Panc1 (cell line): ENCODE data around the gene GRK3. TPM values are rescaled to one million over a fixed set of nuclear protein-coding genes. Genes with fewer than 3 reads are reported as not detected.

Experiments
- ATAC-seq: fragments of 200-7000 bp; cut with Tn5 transposase; 2 replicates; pipeline ENCODE4 v1.9.1; 2020; ENCODE audit warnings: mild to moderate bottlenecking, moderate library complexity
- BruUV-seq: library from RNA; stranded (reverse); fragments of 400-500 nt; replicated peaks from 2 replicates; lab custom pipeline; 2021; lab: Mats Ljungman, UMichigan
- CTCF ChIA-PET: fragments of 300-600 bp; sonication (Branson Sonifier 250); formaldehyde crosslinking; loops from one replicate; lab custom pipeline; 2022; ENCODE audit warnings: antibody characterized with exemption; lab: Charles Lee
- POLR2A ChIA-PET: fragments of 300-600 bp; sonication (Branson Sonifier 250); formaldehyde crosslinking; loops from one replicate; lab custom pipeline; 2022; ENCODE audit warnings: antibody characterized with exemption; lab: Charles Lee
- DNase-seq: peaks from one replicate; pipeline ENCODE4 v3.0.0-alpha.2; 2010; ENCODE audit warnings: low read depth, low spot score
- H3K27ac ChIP-seq: 2 replicates; pipeline ENCODE4 v1.5.1; 2011; ENCODE audit warnings: mild to moderate bottlenecking, low read length, inconsistent platforms
- H3K27me3 ChIP-seq: fragments of 200-500 bp; sonication (Bioruptor generic); 2 replicates; pipeline ENCODE4 v1.6.0; 2014; ENCODE audit warnings: low read length, inconsistent platforms; ENCODE audit not compliant: control insufficient read depth, insufficient read depth
- H3K36me3 ChIP-seq: fragments of 200-500 bp; sonication (Bioruptor generic); 2 replicates; pipeline ENCODE4 v1.5.1; 2014; ENCODE audit warnings: inconsistent platforms, mild to moderate bottlenecking, low read length, moderate library complexity; ENCODE audit not compliant: control insufficient read depth, insufficient read depth
- H3K4me1 ChIP-seq: 2 replicates; pipeline ENCODE4 v1.5.1; 2011; ENCODE audit warnings: inconsistent platforms, mild to moderate bottlenecking, low read length, moderate library complexity; ENCODE audit not compliant: control insufficient read depth, insufficient read depth
- H3K4me3 ChIP-seq, 2 experiments: 2 replicates each; pipeline ENCODE4 v1.5.1; 2011 to 2012; ENCODE audit warnings: low read depth in 2 of 2, low read length in 2 of 2, mild to moderate bottlenecking in 2 of 2, inconsistent platforms in 1 of 2, moderate library complexity in 1 of 2
- H3K9me3 ChIP-seq: fragments of 200-500 bp; sonication (Bioruptor generic); 2 replicates; pipeline ENCODE4 v1.5.1; 2014; ENCODE audit warnings: low read depth, mild to moderate bottlenecking, inconsistent platforms, low read length, moderate library complexity; ENCODE audit not compliant: control insufficient read depth, insufficient read depth
- POLR2AphosphoS5 ChIP-seq: IDR thresholded peaks from 2 replicates; pipeline ENCODE4 v1.6.1; 2012; ENCODE audit warnings: mild to moderate bottlenecking, low read depth, low read length, moderate library complexity
- SIN3A ChIP-seq: IDR thresholded peaks from 2 replicates; pipeline ENCODE4 v1.6.1; 2012; ENCODE audit warnings: low read depth, mild to moderate bottlenecking, low read length, moderate library complexity, borderline replicate concordance; ENCODE audit not compliant: insufficient read depth
- TCF7L2 ChIP-seq: IDR thresholded peaks from 2 replicates; pipeline ENCODE4 v1.6.1; 2011; ENCODE audit warnings: mild to moderate bottlenecking, low read depth, low read length, inconsistent platforms
- in situ Hi-C: cut with HindIII; loops from 2 replicates; pipeline ENCODE4 v1.10.0; 2016; ENCODE audit warnings: low sequenced_read_pairs, low pct_unique_long_range_greater_than_20kb
- intact Hi-C: fragments of 100-400 bp; cut with micrococcal nuclease; formaldehyde crosslinking; loops from one replicate; pipeline ENCODE4 v1.10.0; 2022; ENCODE audit not compliant: unreplicated experiment
- total RNA-seq: library from RNA; stranded (reverse); gene quantifications from one replicate; pipeline ENCODE4 v1.2.1, GENCODE V29; 2021; ENCODE audit not compliant: unreplicated experiment
- TF ChIP-seq, protein P1 (sequence below): fragments of 450-650 bp; IDR thresholded peaks from 2 replicates; pipeline ENCODE4 v1.5.1; 2017; ENCODE audit warnings: mild to moderate bottlenecking
- TF ChIP-seq, protein P2 (sequence below), 2 experiments: IDR thresholded peaks; 2 replicates each; pipeline ENCODE4 v1.6.1; 2011 to 2012; ENCODE audit warnings: low read depth in 2 of 2, control low read depth in 1 of 2, low read length in 1 of 2, mild to moderate bottlenecking in 1 of 2, moderate library complexity in 1 of 2; ENCODE audit not compliant: insufficient read depth in 1 of 2

GRK3 gene
- total RNA-seq, 1 experiment from 2014 or later, result 12.0 TPM

DNA sequence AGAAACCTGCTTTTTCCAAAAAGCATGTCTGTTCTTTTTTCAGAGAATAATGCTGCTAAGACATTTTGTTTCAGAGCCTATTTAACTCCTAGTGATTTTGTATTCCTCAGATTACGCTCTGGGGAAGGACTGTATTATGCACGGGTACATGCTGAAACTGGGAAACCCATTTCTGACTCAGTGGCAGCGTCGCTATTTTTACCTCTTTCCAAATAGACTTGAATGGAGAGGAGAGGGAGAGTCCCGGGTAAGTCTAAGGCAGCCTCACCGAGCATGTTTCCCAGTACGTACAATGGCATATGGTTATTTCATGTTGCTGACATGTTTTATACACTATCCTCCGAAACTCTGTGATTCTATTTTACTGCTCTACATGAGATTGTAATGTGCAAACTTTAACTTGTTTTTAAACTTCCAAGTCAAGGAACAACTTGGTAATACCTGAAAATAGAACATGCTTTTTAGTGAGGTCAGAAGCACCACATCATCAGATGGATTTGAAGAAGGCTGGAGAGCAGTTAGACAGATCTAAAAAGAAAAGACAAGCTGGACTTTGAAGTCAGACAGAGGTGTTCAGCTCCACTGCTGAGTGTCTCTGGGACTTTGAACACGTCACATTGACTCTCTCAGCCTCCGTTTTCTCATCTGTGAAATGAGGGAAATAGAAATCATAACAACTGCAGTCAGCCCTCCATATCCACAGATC is 153.8 kb downstream of the GRK3 start:
- ATAC-seq, result no peak
- no peaks in the 10 kb centered on the region for H3K27me3 ChIP-seq
- in situ Hi-C loops (no loop called here), intact Hi-C loops (no loop called here)
- H3K36me3 ChIP-seq, result no peaks in the 10 kb centered on the region
- H3K4me3 ChIP-seq, result no peak overlapping the region
- no peak for TF ChIP-seq TCF7L2
- TF ChIP-seq SIN3A, result no peak
- TF ChIP-seq POLR2AphosphoS5, result no peak
- TF ChIP-seq, protein P1, sequence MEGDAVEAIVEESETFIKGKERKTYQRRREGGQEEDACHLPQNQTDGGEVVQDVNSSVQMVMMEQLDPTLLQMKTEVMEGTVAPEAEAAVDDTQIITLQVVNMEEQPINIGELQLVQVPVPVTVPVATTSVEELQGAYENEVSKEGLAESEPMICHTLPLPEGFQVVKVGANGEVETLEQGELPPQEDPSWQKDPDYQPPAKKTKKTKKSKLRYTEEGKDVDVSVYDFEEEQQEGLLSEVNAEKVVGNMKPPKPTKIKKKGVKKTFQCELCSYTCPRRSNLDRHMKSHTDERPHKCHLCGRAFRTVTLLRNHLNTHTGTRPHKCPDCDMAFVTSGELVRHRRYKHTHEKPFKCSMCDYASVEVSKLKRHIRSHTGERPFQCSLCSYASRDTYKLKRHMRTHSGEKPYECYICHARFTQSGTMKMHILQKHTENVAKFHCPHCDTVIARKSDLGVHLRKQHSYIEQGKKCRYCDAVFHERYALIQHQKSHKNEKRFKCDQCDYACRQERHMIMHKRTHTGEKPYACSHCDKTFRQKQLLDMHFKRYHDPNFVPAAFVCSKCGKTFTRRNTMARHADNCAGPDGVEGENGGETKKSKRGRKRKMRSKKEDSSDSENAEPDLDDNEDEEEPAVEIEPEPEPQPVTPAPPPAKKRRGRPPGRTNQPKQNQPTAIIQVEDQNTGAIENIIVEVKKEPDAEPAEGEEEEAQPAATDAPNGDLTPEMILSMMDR, result no peak
- TF ChIP-seq, protein P2, sequence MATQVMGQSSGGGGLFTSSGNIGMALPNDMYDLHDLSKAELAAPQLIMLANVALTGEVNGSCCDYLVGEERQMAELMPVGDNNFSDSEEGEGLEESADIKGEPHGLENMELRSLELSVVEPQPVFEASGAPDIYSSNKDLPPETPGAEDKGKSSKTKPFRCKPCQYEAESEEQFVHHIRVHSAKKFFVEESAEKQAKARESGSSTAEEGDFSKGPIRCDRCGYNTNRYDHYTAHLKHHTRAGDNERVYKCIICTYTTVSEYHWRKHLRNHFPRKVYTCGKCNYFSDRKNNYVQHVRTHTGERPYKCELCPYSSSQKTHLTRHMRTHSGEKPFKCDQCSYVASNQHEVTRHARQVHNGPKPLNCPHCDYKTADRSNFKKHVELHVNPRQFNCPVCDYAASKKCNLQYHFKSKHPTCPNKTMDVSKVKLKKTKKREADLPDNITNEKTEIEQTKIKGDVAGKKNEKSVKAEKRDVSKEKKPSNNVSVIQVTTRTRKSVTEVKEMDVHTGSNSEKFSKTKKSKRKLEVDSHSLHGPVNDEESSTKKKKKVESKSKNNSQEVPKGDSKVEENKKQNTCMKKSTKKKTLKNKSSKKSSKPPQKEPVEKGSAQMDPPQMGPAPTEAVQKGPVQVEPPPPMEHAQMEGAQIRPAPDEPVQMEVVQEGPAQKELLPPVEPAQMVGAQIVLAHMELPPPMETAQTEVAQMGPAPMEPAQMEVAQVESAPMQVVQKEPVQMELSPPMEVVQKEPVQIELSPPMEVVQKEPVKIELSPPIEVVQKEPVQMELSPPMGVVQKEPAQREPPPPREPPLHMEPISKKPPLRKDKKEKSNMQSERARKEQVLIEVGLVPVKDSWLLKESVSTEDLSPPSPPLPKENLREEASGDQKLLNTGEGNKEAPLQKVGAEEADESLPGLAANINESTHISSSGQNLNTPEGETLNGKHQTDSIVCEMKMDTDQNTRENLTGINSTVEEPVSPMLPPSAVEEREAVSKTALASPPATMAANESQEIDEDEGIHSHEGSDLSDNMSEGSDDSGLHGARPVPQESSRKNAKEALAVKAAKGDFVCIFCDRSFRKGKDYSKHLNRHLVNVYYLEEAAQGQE (IDR thresholded peaks at IDR 0.05; ENCODE audit: insufficient read depth in 1 of 2, low read depth in 2 of 2, low read length in 1 of 2), result no peak
- H3K27ac ChIP-seq, result no peak overlapping the region
- no peaks in the 10 kb centered on the region for H3K4me1 ChIP-seq
- no TSS peak for BruUV-seq
- CTCF ChIA-PET, result no interaction called here
- POLR2A ChIA-PET, result no interaction called here
- DNase-seq, result no peak
- H3K9me3 ChIP-seq, result no peaks in the 10 kb centered on the region

DNA sequence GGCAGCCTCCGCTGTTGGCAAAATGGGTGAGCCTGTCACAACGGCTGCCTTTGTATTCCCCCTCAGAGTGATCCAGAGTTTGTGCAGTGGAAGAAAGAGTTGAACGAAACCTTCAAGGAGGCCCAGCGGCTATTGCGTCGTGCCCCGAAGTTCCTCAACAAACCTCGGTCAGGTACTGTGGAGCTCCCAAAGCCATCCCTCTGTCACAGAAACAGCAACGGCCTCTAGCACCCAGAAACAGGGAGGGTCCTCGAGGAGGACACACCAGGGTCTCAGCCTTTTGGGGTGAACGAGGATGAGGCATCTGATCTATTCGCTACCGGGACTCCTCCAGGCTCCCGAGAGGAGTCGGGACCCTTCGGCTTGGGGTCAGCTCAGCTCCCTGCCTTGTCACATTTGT is 157.7 kb downstream of the GRK3 start:
- Histone ChIP-seq H3K36me3 (no peaks in the 10 kb centered on the region), H3K27me3 (no peaks in the 10 kb centered on the region), H3K27ac (no peak overlapping the region), H3K4me1 (no peaks in the 10 kb centered on the region), H3K4me3 (no peak overlapping the region), H3K9me3 (no peaks in the 10 kb centered on the region)
- in situ Hi-C loops (no loop called here), intact Hi-C loops (no loop called here)
- BruUV-seq, result no TSS peak
- no peak for DNase-seq
- ChIA-PET POLR2A (no interaction called here), CTCF (no interaction called here)
- TF ChIP-seq, protein P2 (IDR thresholded peaks at IDR 0.05; ENCODE audit: insufficient read depth in 1 of 2, low read depth in 2 of 2, low read length in 1 of 2), result no peak
- TF ChIP-seq POLR2AphosphoS5, result no peak
- no peak for TF ChIP-seq TCF7L2
- no peak for TF ChIP-seq SIN3A
- TF ChIP-seq, protein P1, result no peak
- no peak for ATAC-seq
